HPDE6-E6E7 (cell line): ENCODE results near the gene CNTN4.

ENCODE experiments used
- DNase-seq: peaks from one replicate; pipeline ENCODE4 v3.0.0; 2011; ENCODE audit warnings: missing footprints; ENCODE audit errors: extremely low spot score

Gene CNTN4

GRCh38 chr3:2153053-2153452 is 54.4 kb downstream of the CNTN4 start:
- no peak for DNase-seq

- DNase-seq = no peak
Measured at GRCh38 chr3:2153547-2153946, 54.9 kb downstream of the CNTN4 start.

DNA sequence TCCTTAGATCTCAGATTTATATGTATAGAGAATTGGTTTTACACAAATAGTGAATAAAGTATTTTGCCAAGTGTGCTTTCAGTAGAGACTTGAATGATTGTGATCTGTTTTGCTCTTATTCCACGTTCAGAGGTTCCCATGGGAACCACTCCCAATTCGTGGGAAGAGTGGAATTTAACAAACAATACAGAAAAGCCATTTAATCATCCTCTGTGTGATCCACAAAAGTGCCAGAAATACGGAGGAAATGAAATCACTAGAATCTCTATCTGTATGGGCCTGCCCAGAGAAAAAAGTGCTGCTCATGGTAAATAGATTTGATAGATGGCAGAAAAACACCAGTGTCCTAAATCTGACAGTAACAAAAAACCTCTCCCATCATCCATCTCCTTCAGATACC is 56.0 kb downstream of the CNTN4 start:
- DNase-seq = no peak

- DNase-seq = no peak
Measured at GRCh38 chr3:2156244-2156847, 57.7 kb downstream of the CNTN4 start.

DNA sequence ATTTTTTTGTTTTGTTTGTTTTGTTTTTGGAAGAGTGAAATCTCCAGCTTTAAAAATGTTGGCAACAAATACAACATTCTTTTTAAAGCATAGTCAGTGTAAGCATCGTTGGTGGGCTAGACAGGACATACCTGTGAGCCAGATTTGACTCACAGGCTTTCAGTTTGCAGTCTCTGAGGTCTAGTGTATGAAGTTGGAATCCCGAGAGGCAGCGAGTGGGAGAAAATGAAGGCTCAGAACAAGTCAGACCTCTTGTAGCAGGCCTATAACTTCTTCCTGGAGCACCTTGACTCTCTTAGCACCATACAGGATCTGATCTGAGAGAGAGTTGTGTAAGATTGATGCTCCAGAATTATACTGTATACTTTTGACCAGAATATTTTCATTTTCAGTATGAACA is 60.2 kb downstream of the CNTN4 start:
- no peak for DNase-seq

DNA sequence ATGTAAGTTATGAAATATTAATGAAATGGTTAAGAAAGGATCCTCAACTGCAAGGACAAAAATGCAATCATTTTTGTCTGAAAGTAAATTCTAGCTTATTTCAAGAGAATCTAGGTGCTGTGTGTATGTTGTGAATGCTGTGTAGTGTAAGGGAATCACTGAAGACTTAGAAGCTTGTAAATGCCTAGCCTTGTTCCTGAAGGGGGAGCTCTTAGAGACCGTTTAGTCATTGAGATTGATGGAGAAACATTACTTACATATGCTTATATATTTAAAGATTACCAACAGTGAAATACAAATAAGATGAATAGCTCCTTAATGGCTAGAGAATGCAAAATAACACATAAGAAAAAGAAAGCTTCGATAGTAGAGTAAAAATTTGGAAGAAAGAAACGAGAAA is 67.9 kb downstream of the CNTN4 start:
- DNase-seq = no peak

DNA sequence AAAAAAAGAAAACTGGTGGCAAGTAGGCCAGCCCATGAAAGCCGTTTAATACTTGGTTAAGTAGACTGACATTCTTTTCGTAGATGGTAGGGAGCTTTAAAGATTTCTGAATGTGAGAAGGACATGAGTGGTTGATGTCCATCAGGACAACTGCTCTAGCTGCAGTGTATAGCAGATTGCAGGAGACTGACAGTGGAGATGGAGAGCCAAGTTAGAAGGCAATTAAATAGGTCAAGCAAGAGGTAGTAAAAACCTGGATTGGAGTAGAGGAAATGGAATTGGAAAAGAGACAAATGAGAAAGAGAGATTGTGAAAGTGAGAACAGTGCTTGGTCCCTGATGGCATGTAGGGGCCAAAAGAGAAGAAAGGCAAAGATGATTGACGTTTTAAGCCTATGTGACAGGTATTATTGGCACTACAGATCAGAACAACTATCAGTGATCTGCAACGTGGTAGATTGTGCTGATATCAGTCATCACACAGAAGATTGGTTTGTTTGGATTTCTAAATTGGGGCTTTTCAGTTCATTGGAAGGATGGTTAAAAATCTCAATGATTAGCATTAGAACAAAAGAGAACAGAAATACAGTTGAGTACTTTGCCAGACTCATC is 74.0 kb downstream of the CNTN4 start:
- DNase-seq = no peak

DNA sequence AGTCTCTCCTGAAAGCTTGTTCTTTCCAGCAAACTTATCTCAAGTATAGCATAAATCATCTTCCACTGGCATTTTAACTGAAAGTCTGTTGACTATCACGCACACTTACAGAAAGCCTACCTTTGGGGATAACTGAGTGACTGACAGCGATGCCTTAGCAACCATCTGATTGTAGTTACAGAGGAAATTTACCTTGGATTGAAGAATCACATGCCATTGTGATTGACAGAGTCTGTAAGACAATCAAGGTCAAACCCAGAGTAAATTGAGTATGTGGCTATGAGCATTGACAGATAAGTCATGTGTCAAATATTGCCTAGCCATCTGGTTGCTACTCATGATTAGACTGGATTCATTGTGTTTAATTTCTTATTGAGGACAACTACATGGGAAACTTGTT is 82.0 kb downstream of the CNTN4 start:
- no peak for DNase-seq

DNA sequence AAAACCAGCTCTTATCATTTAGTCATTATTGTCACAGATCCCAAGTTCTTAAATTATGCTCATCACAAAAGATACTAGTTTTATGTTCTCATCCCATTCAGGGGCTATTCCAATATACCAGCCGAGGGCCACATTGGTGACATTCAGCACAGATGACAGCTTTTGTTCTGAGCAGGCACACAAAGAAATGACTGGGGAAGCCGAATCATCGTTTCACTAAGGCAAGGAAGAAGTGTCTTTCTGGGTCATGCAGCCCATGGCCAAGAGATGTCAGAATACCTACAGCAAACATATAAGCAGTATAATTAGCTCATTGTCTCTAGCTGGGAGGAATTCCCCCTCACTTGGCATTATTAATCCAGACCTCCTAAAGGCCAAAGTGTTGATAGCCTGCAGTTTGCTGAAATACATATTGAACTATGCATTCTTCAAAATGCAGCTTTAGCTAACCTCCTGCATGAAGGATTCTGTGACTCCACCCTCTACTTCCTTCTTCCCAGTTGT is 100.2 kb downstream of the CNTN4 start:
- no peak for DNase-seq

- DNase-seq = no peak
Measured at GRCh38 chr3:2204054-2204453, 105.4 kb downstream of the CNTN4 start.

GRCh38 chr3:2205692-2206091 is 107.0 kb downstream of the CNTN4 start:
- no peak for DNase-seq

DNA sequence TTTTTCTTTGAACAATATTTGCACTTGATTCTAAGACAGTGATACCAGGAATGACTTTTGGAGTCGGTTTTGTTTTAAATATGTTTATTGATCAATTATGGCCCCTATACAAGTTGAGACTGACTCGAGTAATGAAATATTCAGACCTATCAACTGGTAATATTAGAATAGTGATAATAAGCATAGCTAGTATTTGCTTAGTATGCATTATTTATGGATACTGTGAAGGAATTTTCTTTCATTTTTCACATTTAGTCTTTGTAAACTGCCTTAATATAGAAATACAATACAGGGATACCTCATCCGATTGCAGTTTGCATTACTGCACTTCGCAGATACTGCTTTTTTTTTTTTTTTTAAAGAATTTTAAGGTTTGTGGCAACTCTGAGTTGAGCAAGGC is 107.9 kb downstream of the CNTN4 start:
- no peak for DNase-seq

- no peak for DNase-seq
Measured at GRCh38 chr3:2211568-2211967, 112.9 kb downstream of the CNTN4 start.

GRCh38 chr3:2212206-2212605 is 113.5 kb downstream of the CNTN4 start:
- no peak for DNase-seq

DNA sequence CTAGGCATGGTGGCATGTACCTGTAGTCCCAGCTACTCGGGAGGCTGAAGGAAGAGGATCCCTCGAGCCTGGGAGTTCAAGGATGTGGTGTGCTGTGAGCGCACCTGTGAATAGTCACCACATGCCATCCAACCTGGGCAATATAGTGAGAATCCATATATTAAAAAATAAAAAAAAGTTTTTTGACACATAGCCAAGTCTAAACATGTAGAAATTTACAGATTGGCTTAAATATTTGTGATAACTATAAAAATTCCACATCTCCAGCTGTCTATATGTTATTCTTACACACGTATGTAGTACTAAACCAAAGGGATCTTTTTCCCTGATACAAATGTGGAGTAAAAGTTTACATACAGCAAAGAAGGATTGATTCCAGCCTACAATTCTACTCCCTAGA is 119.7 kb downstream of the CNTN4 start:
- no peak for DNase-seq

- DNase-seq = no peak
Measured at GRCh38 chr3:2218816-2219215, 120.2 kb downstream of the CNTN4 start.

DNA sequence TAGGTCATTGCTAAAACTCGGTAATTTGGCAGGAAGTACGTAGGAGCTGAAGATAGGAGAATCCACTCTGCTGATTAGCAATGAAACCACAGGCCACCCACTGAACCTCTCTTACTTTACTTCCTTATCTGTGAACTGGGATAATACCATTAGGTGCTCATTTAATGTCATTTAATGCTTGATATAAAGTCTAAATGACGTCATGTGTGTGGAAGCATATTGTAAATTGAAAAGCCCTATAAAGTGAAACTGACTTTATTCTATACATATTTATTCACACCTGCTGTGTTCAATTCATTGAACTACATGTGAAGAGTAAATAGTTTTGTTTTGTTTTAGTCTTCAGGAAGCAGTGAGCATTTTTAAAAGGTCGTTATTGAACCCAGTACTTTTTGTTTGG is 137.5 kb downstream of the CNTN4 start:
- DNase-seq = no peak

DNA sequence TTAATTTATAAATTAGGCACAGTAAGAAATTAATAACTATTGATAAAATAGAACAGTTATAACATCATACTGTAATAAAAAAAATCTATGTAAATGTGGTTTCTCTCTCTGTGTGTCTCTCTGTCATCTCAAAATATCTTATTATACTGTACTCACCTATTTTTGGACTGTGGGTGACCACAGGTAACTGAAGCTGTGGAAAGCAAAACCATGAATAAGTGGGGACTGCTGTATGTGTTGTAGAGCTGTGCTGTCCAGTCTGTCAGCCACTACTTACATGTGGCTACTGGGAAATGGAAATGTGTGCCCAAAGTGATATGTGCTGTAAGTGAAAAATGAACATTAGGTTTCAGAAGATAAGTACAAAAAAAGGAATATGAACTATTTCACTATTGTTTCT is 145.5 kb downstream of the CNTN4 start:
- no peak for DNase-seq

DNA sequence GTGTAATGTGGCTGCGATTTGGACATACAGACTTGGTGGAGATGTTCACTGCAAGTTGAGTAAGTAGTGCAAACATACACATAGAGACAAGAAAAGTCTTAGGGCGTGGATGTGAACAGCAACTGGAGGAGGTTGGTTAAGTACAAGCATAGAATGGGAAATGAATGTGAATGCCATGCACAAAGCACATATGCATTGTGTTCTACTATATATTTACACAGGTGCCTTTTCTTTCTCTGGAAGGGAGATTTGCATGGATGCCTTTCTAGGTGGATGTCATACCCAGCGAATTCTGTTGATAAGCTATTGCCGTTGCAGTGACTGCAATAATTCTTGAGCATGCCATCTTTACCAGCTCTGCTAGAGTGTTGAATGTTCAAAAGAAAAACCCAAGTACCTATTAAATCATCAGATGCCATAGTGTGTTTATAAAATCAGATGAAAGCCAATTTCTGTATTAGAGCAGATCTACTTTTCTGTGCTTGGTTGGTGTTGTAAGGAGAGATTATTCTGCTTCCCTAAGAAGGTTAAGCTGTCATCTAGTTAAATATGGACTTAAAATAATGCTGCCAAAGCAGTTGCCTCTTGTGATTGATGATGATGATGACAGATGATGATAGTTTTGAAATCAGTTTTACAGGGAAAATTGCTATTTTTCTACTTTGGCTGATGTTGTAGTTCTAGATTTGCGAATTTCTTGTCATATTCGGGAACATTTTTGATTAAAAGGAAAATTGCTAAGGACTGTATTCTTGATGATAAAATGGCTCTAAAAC is 148.4 kb downstream of the CNTN4 start:
- DNase-seq = no peak

DNA sequence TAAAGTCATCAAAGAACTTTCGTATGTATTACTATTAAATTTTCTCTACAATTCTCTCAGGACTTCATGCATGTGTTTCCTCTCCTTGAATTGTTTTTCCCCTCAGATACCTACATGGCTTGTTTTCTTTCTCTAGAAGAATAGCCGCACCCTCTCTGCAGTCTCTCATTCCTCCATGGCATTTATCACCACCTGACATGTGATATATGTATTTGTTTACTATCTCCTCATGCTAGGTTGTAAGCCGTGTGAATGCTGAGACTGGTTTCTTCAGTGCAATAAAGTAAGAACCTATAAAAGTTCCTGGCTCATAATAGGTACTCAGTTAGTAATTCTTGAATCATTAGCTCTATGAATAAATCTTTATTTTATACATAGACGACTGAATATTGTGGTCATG is 149.2 kb downstream of the CNTN4 start:
- no peak for DNase-seq

GRCh38 chr3:2250783-2251182 is 152.1 kb downstream of the CNTN4 start:
- no peak for DNase-seq

DNA sequence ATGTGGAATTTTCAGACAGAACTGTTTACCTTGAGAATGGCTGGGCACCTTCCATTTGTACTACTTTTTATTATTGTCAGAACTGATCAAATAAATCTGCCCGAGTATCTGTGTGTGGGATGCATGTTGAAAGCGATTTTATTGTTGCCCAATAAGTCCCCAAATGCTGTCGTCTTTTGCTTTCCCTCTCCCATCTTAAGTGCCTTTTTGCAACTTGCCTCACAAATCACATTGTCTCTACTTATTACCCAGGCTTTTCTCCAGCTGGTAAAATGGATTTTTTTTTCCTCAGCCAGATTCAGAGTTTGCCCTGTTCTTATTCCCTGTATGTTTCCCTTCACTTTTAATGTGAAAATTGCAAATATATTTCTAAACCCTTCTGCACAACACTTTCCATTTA is 163.1 kb downstream of the CNTN4 start:
- no peak for DNase-seq

- DNase-seq = no peak
Measured at GRCh38 chr3:2262204-2262603, 163.5 kb downstream of the CNTN4 start.
